ENCODE measurements around the gene PATL1. TPM values are rescaled to one million over a fixed set of nuclear protein-coding genes. Genes with fewer than 3 reads are reported as not detected.
"Not testable (repeated sequence)": the region's sequence is repeated elsewhere in the genome, so short reads cannot be mapped to it uniquely, and the experiment has no call there.

Gene PATL1
- total RNA-seq, 1 donor from 2014 or later: 39.3 TPM

- Mint-ChIP-seq H3K4me1 (ENCODE audit: unreplicated experiment) (peaks cover 14% of the 10 kb centered on the region), H3K27me3 (ENCODE audit: unreplicated experiment) (no peaks in the 10 kb centered on the region), H3K27ac (ENCODE audit: unreplicated experiment) (no peak overlapping the region), H3K36me3 (ENCODE audit: unreplicated experiment) (peaks cover 4% of the 10 kb centered on the region), H3K9me3 (ENCODE audit: unreplicated experiment) (no peaks in the 10 kb centered on the region), H3K4me3 (ENCODE audit: unreplicated experiment) (no peak overlapping the region)
- TF ChIP-seq, protein P1, sequence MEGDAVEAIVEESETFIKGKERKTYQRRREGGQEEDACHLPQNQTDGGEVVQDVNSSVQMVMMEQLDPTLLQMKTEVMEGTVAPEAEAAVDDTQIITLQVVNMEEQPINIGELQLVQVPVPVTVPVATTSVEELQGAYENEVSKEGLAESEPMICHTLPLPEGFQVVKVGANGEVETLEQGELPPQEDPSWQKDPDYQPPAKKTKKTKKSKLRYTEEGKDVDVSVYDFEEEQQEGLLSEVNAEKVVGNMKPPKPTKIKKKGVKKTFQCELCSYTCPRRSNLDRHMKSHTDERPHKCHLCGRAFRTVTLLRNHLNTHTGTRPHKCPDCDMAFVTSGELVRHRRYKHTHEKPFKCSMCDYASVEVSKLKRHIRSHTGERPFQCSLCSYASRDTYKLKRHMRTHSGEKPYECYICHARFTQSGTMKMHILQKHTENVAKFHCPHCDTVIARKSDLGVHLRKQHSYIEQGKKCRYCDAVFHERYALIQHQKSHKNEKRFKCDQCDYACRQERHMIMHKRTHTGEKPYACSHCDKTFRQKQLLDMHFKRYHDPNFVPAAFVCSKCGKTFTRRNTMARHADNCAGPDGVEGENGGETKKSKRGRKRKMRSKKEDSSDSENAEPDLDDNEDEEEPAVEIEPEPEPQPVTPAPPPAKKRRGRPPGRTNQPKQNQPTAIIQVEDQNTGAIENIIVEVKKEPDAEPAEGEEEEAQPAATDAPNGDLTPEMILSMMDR (IDR thresholded peaks at IDR 0.05): no peak
- no peak for DNase-seq (ENCODE audit: extremely low spot score, unreplicated experiment)
These were observed 38.8 kb downstream of the PATL1 start for GRCh38 chr11:59629996-59630395.

DNA sequence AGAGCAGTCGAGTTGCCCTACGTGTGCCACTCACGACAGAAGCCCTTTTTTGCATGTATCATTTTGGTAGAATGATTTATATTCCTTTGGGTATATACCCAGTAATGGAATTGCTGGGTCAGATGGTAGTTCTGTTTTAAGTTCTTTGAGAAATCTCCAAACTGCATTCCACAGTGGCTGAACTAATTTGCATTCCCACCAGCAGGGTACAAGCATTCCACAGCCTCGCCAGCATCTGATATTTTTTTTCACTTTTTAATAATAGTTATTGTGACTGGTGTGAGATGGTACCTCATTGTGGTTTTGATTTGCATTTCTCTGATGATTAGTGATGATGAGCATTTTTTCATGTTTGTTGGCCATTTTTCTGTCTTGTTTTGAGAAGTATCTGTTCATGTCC lies 41.9 kb downstream of the PATL1 start:
- DNase-seq (ENCODE audit: extremely low spot score, unreplicated experiment); H3K9me3 Mint-ChIP-seq (ENCODE audit: unreplicated experiment); H3K27me3 Mint-ChIP-seq (ENCODE audit: unreplicated experiment); H3K27ac Mint-ChIP-seq (ENCODE audit: unreplicated experiment); H3K4me3 Mint-ChIP-seq (ENCODE audit: unreplicated experiment); H3K36me3 Mint-ChIP-seq (ENCODE audit: unreplicated experiment): not testable (repeated sequence)
- TF ChIP-seq, protein P1 (IDR thresholded peaks at IDR 0.05): peak; percentile 53
- H3K4me1 Mint-ChIP-seq (ENCODE audit: unreplicated experiment): peaks cover 14% of the 10 kb centered on the region

- TF ChIP-seq, protein P1 (IDR thresholded peaks at IDR 0.05): no peak
- Mint-ChIP-seq H3K27me3 (ENCODE audit: unreplicated experiment) (no peaks in the 10 kb centered on the region), H3K36me3 (ENCODE audit: unreplicated experiment) (peaks cover 1% of the 10 kb centered on the region), H3K4me1 (ENCODE audit: unreplicated experiment) (peaks cover 14% of the 10 kb centered on the region), H3K27ac (ENCODE audit: unreplicated experiment) (no peak overlapping the region), H3K9me3 (ENCODE audit: unreplicated experiment) (no peaks in the 10 kb centered on the region), H3K4me3 (ENCODE audit: unreplicated experiment) (no peak overlapping the region)
- no peak for DNase-seq (ENCODE audit: extremely low spot score, unreplicated experiment)
These were observed 43.1 kb downstream of the PATL1 start for GRCh38 chr11:59625703-59626102.

GRCh38 chr11:59617876-59618275 lies 51.0 kb downstream of the PATL1 start:
- TF ChIP-seq, protein P1 (IDR thresholded peaks at IDR 0.05): no peak
- no peaks in the 10 kb centered on the region for H3K27me3 Mint-ChIP-seq (ENCODE audit: unreplicated experiment)
- H3K36me3 Mint-ChIP-seq (ENCODE audit: unreplicated experiment): no peaks in the 10 kb centered on the region
- no peak overlapping the region for H3K4me3 Mint-ChIP-seq (ENCODE audit: unreplicated experiment)
- no peak overlapping the region for H3K27ac Mint-ChIP-seq (ENCODE audit: unreplicated experiment)
- H3K4me1 Mint-ChIP-seq (ENCODE audit: unreplicated experiment): peaks cover 24% of the 10 kb centered on the region
- DNase-seq (ENCODE audit: extremely low spot score, unreplicated experiment): no peak
- H3K9me3 Mint-ChIP-seq (ENCODE audit: unreplicated experiment): no peaks in the 10 kb centered on the region

GRCh38 chr11:59616396-59616982 lies 52.3 kb downstream of the PATL1 start:
- Mint-ChIP-seq H3K27me3 (ENCODE audit: unreplicated experiment) (no peaks in the 10 kb centered on the region), H3K9me3 (ENCODE audit: unreplicated experiment) (no peaks in the 10 kb centered on the region), H3K27ac (ENCODE audit: unreplicated experiment) (peak overlapping the region; percentile 94), H3K4me1 (ENCODE audit: unreplicated experiment) (peaks cover 38% of the 10 kb centered on the region), H3K36me3 (ENCODE audit: unreplicated experiment) (no peaks in the 10 kb centered on the region), H3K4me3 (ENCODE audit: unreplicated experiment) (peak overlapping the region; percentile 79)
- TF ChIP-seq, protein P1 (IDR thresholded peaks at IDR 0.05): no peak
- peak; percentile 70 for DNase-seq (ENCODE audit: extremely low spot score, unreplicated experiment)

All from osteocyte (in vitro differentiated cells).